Suprapubic skin (tissue), 4 donors: ENCODE results near the gene LGI4.

Experiments used
- EP300 ChIP-seq: sonication (generic); formaldehyde crosslinking; IDR thresholded peaks from one replicate; pipeline ENCODE4 v1.6.1; 2017; ENCODE audit warnings: antibody characterized with exemption
- POLR2A ChIP-seq, 2 donors: fragments of 450-650 bp; IDR thresholded peaks; one replicate each; pipeline ENCODE4 v1.6.1; 2017; ENCODE audit warnings: antibody characterized with exemption in 2 of 2, mild to moderate bottlenecking in 2 of 2, moderate library complexity in 2 of 2
- POLR2AphosphoS5 ChIP-seq, 3 donors: sonication (generic); formaldehyde crosslinking; IDR thresholded peaks; one replicate each; pipeline ENCODE4 v1.6.1; 2017; ENCODE audit warnings: antibody characterized with exemption in 3 of 3
- TF ChIP-seq, protein P1 (sequence below), 2 donors: fragments of 200-600 bp in 1 of 2; fragments of 450-650 bp in 1 of 2; sonication (generic) in 1 of 2; IDR thresholded peaks; one replicate each; pipeline ENCODE4 v1.5.1; 2016 to 2019; ENCODE audit warnings: antibody characterized with exemption in 2 of 2, mild to moderate bottlenecking in 1 of 2, moderate library complexity in 1 of 2

DNA sequence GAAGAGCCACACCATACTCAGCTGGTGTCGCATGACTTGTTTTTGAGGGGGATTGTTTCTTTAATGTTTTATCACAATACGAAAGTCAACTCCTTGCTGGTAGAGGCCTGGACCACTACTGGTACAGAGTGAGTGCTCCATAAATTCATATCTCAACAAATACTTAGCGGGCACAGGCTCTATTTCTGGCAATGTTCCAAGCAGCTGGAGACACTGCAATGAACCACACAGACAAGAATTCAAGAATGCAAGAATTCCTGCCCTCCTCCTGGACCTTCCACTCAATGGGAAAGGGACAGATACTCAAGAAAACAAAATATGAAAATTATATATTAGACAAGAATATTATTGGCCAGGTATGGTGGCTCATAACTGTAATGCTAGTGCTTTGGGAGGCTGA lies 14.6 kb upstream of the LGI4 start:
- TF ChIP-seq, protein P1, sequence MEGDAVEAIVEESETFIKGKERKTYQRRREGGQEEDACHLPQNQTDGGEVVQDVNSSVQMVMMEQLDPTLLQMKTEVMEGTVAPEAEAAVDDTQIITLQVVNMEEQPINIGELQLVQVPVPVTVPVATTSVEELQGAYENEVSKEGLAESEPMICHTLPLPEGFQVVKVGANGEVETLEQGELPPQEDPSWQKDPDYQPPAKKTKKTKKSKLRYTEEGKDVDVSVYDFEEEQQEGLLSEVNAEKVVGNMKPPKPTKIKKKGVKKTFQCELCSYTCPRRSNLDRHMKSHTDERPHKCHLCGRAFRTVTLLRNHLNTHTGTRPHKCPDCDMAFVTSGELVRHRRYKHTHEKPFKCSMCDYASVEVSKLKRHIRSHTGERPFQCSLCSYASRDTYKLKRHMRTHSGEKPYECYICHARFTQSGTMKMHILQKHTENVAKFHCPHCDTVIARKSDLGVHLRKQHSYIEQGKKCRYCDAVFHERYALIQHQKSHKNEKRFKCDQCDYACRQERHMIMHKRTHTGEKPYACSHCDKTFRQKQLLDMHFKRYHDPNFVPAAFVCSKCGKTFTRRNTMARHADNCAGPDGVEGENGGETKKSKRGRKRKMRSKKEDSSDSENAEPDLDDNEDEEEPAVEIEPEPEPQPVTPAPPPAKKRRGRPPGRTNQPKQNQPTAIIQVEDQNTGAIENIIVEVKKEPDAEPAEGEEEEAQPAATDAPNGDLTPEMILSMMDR (IDR thresholded peaks at IDR 0.05) = no peak
- TF ChIP-seq POLR2A (IDR thresholded peaks at IDR 0.05) (no peak), POLR2AphosphoS5 (IDR thresholded peaks at IDR 0.05) (no peak), EP300 (no peak)
